RWPE2 (cell line): ENCODE results near the gene LIAS.
"Not testable (repeated sequence)": the region's sequence is repeated elsewhere in the genome, so short reads cannot be mapped to it uniquely, and the experiment has no call there.

ENCODE experiments used
- ATAC-seq: fragments of 200-7000 bp; cut with Tn5 transposase; 3 replicates; pipeline ENCODE4 v1.9.1; 2021; ENCODE audit warnings: low read depth
- DNase-seq: peaks from one replicate; pipeline ENCODE4 v3.0.0-alpha.2; 2020; ENCODE audit warnings: low spot score
- H3K27ac ChIP-seq: fragments of 450-650 bp; 2 replicates; pipeline ENCODE4 v1.5.1; 2017; ENCODE audit warnings: mild to moderate bottlenecking; ENCODE audit not compliant: poor library complexity, severe bottlenecking
- H3K27me3 ChIP-seq: fragments of 250-450 bp; sonication (Bioruptor Pico); 2 replicates; pipeline ENCODE4 v1.5.1; 2021; ENCODE audit warnings: mild to moderate bottlenecking, moderate library complexity; ENCODE audit not compliant: insufficient read depth, poor library complexity, severe bottlenecking
- H3K36me3 ChIP-seq: fragments of 250-450 bp; sonication (Bioruptor Pico); 2 replicates; pipeline ENCODE4 v1.5.1; 2020; ENCODE audit warnings: low read depth, mild to moderate bottlenecking, moderate library complexity
- H3K4me1 ChIP-seq: fragments of 250-450 bp; sonication (Bioruptor Pico); 2 replicates; pipeline ENCODE4 v1.5.1; 2021; ENCODE audit warnings: mild to moderate bottlenecking, moderate library complexity; ENCODE audit not compliant: insufficient read depth, poor library complexity, severe bottlenecking
- H3K4me3 ChIP-seq: fragments of 250-450 bp; sonication (Bioruptor Pico); 2 replicates; pipeline ENCODE4 v1.5.1; 2021; ENCODE audit warnings: mild to moderate bottlenecking, moderate library complexity; ENCODE audit not compliant: severe bottlenecking
- H3K9me3 ChIP-seq: fragments of 250-450 bp; sonication (Bioruptor Pico); 2 replicates; pipeline ENCODE4 v1.5.1; 2021; ENCODE audit warnings: mild to moderate bottlenecking, moderate library complexity; ENCODE audit not compliant: severe bottlenecking
- CTCF ChIP-seq: fragments of 450-650 bp; IDR thresholded peaks from one replicate; pipeline ENCODE4 v1.5.1; 2017; ENCODE audit warnings: mild to moderate bottlenecking, moderate library complexity; ENCODE audit not compliant: poor library complexity, severe bottlenecking

The LIAS gene

DNA sequence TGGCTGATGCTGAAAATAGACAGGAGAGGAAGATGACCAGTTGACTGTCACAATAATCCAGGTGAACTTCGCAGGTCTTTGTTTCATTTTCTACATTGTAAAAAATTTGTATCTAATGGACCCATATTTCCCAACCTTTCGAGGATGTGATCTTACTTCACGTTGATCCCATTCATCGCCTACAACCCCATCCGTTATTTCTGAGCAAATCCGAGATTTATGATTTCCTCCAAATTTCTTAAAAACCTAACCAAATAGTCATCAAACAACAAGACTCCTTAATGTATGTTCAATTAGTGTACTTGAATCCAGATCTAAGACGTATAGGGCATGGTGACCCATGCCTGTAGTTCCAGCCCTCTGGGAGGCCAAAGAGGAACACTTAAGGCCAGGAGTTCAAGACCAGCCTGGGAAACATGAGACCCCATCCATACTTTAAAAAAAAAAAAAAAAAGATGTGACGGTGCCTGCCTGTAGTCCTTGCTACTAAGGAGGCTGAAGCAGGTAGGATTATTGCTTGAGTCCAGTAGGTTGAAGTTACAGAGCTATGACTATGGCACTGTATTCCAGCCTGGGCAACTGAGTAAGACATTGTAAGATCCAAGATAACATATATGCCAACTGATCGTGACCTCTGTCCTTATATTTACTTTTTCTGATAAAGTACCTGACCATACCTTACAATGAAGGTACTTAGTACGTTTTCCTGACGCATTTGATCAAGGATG, 5.8 kb upstream of the LIAS start:
- Histone ChIP-seq H3K4me3 (no peak overlapping the region), H3K4me1 (peaks cover 9% of the 10 kb centered on the region), H3K9me3 (no peaks in the 10 kb centered on the region), H3K27me3 (no peaks in the 10 kb centered on the region), H3K36me3 (peaks cover 79% of the 10 kb centered on the region), H3K27ac (no peak overlapping the region)
- ATAC-seq (no peak; the same call in 2 of the 3 replicates), DNase-seq (no peak)
- no peak for TF ChIP-seq CTCF

GRCh38 chr4:39453738-39454137, 5.1 kb upstream of the LIAS start:
- Histone ChIP-seq H3K27ac (no peak overlapping the region), H3K9me3 (no peaks in the 10 kb centered on the region), H3K27me3 (no peaks in the 10 kb centered on the region), H3K4me1 (peaks cover 9% of the 10 kb centered on the region), H3K4me3 (no peak overlapping the region), H3K36me3 (peaks cover 84% of the 10 kb centered on the region)
- ATAC-seq (no peak), DNase-seq (no peak)
- no peak for TF ChIP-seq CTCF

DNA sequence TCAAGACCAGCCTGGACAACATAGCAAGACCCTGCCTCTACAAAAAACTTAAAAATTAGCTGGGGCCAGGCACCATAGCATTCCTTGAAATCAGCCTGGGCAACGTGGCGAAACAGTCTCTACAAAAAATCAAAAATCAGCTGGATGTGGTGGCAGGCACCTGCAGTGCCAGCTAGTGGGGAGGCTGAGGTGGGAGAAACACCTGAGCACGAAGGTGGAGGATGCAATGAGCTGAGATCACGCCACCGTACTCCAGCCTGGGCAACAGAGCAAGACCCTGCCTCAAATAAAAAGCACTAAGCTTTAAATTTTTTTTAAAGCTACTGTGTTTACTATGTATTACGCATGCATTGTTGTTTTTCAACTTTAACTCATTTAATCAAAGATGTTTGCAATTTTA, 3.4 kb upstream of the LIAS start:
- Histone ChIP-seq H3K4me3 (no peak overlapping the region), H3K9me3 (no peaks in the 10 kb centered on the region), H3K36me3 (peaks cover 79% of the 10 kb centered on the region), H3K4me1 (peaks cover 9% of the 10 kb centered on the region), H3K27me3 (no peaks in the 10 kb centered on the region), H3K27ac (no peak overlapping the region)
- DNase-seq, result no peak
- TF ChIP-seq CTCF, result no peak
- no peak for ATAC-seq

DNA sequence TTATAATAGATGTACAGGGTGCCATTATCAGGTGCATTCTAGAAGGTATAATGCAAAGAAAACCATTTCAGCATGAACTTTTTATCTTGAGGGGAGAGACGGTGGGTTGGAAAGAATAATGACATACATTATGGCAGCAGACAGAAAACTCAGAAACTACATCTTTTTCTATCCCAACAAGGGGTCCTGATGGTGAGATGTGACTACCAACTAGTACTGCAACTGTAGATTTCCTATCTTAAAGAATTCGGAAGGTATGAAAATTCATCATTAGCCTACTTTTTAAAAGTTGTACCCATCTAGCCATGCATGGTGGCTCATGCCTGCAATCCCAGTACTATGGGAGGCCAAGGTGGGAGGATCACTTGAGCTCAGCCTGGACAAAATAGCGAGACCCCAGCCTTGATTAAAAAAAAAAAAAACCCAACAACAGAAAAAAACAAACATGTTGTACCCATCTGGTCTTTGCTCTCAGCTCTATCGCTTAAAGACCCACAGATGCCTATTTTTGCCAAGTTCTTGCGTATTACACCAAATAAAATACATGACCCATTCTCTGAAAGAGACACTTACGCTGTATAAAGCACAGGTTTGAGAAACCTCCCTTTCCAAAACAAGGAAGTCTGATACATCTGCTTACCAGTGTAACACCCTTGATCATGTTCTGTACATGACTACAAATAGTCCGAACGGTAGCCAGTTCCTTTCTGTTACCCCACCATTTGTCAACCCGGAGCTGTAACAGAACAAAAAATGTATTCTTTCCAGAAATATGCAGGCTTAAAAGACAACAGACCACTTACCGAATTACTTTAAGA, 1.7 kb upstream of the LIAS start:
- no peak for TF ChIP-seq CTCF
- no peaks in the 10 kb centered on the region for H3K9me3 ChIP-seq
- H3K4me1 ChIP-seq, result peaks cover 7% of the 10 kb centered on the region
- H3K4me3 ChIP-seq, result peak overlapping the region; percentile 92
- ATAC-seq (no peak), DNase-seq (no peak)
- H3K36me3 ChIP-seq, result peaks cover 80% of the 10 kb centered on the region
- H3K27me3 ChIP-seq, result no peaks in the 10 kb centered on the region
- peak overlapping the region; percentile 82 for H3K27ac ChIP-seq

GRCh38 chr4:39458161-39458504, 723 bp upstream of the LIAS start:
- not testable (repeated sequence) for H3K9me3 ChIP-seq, DNase-seq, ATAC-seq, H3K4me1 ChIP-seq, H3K27me3 ChIP-seq
- Histone ChIP-seq H3K27ac (peak overlapping the region; percentile 82), H3K4me3 (peak overlapping the region; percentile 92), H3K36me3 (peaks cover 77% of the 10 kb centered on the region)
